Fibroblast of villous mesenchyme (primary cell): ENCODE data around the gene RBBP8NL. TPM values are rescaled to one million over a fixed set of nuclear protein-coding genes. Genes with fewer than 3 reads are reported as not detected.
A peak's percentile ranks its signal among the peaks of the same experiment; 100 is the strongest.

Experiments
- DNase-seq: peaks from one replicate; pipeline ENCODE4 v3.0.0-alpha.2; 2010; ENCODE audit warnings: low read depth
- H3K4me3 ChIP-seq: 2 replicates; pipeline ENCODE4 v1.5.1; 2011; ENCODE audit warnings: low read depth, mild to moderate bottlenecking, low read length
- total RNA-seq: library from RNA; depleted of rRNA; stranded (reverse); fragments of >200 nt; gene quantifications from 2 replicates; pipeline ENCODE4 v1.2.3, GENCODE V29; 2012
- TF ChIP-seq, protein P1 (sequence below): IDR thresholded peaks from 2 replicates; pipeline ENCODE4 v1.5.1; 2012; ENCODE audit warnings: low read depth, mild to moderate bottlenecking, low read length; ENCODE audit not compliant: insufficient read depth

RBBP8NL gene
- total RNA-seq, 1 donor, result not detected

DNA sequence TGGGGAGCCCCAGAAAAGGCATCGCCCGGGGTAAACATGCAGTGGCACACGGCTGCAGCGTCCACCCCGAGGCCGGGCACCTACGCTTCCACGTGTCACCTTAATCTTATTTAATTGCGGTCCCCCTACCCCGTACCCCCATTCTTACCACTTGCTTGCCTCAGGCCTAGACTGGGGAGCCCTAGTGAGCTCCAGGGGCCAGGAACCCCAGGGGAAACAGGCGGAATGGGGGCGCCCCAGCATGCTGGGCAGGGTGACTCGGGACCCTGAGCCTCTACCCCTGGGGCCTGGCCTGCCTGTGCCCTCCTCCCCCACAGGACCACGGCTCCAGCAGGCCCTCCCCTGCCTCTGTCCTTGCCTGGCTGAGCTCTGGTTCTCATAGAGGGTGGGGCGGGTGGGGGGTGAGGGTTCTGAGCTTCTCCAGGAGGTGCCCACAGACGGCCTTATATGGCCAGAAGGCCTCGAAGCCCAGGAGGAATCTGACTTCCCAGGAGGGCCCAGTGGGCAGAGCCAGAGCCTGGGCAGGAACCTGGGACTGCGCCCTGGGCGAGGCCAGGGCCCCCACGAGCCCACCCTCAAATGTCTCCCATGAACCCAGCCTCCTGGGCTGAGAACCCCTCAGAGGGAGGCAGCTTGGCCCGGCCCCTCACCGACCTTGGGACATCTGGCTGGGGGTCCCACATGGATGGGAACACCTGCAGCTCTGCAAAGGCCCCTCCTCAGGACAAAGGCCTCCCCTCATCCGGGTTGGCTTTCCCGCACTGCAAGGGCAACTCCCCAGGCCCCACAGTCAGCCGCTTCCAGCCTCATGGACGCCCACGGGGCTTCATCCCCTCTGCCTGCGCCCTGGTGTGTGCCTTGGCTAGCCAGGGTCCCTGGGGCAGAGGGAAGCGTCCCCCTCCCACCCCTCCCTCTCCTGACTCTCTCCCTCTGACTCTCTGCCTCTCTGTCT, 55.0 kb downstream of the RBBP8NL start:
- TF ChIP-seq, protein P1, sequence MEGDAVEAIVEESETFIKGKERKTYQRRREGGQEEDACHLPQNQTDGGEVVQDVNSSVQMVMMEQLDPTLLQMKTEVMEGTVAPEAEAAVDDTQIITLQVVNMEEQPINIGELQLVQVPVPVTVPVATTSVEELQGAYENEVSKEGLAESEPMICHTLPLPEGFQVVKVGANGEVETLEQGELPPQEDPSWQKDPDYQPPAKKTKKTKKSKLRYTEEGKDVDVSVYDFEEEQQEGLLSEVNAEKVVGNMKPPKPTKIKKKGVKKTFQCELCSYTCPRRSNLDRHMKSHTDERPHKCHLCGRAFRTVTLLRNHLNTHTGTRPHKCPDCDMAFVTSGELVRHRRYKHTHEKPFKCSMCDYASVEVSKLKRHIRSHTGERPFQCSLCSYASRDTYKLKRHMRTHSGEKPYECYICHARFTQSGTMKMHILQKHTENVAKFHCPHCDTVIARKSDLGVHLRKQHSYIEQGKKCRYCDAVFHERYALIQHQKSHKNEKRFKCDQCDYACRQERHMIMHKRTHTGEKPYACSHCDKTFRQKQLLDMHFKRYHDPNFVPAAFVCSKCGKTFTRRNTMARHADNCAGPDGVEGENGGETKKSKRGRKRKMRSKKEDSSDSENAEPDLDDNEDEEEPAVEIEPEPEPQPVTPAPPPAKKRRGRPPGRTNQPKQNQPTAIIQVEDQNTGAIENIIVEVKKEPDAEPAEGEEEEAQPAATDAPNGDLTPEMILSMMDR, result no peak

DNA sequence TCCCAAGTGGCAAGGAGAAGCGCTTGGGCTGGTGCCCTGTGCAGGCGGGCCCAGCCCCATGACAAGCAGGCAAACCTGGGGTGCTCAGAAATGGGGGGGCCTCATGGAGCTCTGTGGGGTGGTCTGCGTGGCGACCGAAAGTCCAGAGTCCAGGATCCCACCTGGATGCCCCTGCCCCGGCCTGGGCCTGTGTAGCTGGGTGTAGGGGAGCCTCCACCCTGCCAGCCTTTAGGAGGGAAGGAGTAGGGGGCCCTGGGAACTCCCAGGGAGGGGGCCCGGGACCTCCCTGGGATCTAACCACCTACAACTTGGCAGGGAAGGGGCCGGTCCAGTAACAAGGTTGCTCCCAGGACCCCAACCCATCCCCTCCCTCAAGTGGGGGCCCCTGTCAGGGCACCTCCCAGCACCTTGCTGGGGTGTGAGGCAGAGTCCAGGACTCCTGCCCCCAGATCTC, 55.7 kb downstream of the RBBP8NL start:
- DNase-seq, result no peak
- no peak overlapping the region for H3K4me3 ChIP-seq
- TF ChIP-seq, protein P1, result no peak

More for the DNA sequence above, 55.0 kb downstream of the RBBP8NL start:
- no peak overlapping the region for H3K4me3 ChIP-seq
- no peak for DNase-seq

DNA sequence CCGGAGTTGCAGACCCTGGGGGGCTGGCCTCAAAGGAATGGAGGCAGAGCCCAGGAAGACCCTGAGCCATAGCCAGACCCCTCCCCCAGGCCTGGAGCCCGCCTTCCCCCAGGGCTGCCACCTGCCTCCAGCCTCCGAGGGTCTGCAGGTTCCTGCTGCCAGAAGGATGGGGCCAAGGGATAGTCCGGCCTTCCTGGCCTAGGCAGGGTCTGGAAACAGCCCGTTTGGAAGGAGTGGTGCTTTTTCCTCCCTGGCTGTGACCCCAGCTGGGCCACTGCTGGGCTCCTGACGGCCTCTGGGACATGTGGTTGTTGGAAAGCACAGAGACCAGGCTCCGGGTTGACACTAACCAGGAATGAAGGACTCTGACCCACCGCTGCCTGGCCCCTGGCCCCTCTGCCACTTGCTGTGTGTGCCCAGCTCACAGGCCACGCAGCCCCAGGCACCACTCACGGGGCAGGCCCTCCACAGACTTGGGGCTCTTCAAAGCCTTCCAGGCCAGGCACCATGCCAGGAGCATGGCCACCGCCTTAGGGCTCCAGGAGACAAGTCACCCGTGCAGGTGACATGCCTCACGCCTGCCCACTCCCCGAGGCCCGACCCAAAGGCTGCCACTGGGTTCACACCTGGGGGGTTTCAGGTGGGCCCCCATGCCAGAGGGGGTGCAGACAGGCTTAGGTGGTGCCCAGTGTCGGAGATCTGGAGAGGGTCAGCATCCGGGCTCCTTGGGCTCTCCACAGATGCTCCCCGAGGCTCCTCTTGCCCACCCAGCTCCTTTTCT, 56.3 kb downstream of the RBBP8NL start:
- H3K4me3 ChIP-seq, result no peak overlapping the region
- DNase-seq, result no peak
- TF ChIP-seq, protein P1, result no peak

DNA sequence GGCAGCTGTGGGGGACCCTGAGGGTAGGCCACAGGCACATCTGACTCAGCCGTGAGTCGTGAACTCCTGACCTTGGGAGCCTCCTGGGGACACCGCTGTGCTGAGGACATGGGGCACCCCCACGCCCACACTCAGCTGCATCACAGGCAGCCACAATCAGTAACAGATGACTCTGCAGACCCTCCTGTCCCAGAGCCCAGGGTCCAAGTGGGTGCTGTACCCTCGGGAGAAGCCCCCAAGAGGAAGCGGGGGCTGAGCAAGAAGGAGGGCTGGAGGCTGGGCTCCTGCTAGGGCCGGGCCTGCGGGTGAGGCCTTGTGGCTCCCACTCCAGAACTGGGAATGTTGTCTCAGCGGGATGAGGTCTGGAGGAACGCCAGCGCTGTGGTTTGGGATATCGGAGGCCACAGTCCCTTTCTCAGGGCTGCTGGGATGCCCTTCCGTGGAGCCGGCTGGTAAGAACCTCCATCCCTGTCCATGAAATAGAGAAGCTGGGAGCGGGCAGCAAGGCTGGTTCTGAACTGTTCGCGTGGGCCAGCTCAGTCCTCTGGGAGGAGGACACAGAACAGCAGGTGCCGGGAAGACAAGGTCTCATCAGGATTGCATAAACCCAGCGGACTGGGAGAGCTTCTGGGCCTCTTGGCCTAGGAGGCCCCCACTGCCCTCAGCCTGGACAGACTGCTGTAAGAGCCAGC, 57.1 kb downstream of the RBBP8NL start:
- peak; percentile 91 for DNase-seq
- H3K4me3 ChIP-seq, result no peak overlapping the region
- TF ChIP-seq, protein P1, result no peak

DNA sequence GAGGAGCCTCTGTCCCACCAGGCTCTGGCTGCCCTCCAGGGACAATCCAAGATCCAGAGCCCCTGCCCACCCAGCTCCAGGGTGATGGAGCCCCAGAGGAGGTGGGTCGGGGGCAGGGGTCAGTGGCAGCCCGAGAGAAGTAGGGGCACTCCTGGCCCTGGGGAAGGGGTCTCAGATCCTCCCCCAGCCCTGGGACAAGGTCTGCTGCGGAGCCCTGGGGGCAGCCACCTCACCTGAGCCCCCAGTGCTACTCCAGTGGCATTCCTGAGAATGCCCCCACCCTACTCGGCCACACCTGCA, 57.6 kb downstream of the RBBP8NL start:
- DNase-seq, result no peak
- TF ChIP-seq, protein P1, result no peak
- H3K4me3 ChIP-seq, result no peak overlapping the region

DNA sequence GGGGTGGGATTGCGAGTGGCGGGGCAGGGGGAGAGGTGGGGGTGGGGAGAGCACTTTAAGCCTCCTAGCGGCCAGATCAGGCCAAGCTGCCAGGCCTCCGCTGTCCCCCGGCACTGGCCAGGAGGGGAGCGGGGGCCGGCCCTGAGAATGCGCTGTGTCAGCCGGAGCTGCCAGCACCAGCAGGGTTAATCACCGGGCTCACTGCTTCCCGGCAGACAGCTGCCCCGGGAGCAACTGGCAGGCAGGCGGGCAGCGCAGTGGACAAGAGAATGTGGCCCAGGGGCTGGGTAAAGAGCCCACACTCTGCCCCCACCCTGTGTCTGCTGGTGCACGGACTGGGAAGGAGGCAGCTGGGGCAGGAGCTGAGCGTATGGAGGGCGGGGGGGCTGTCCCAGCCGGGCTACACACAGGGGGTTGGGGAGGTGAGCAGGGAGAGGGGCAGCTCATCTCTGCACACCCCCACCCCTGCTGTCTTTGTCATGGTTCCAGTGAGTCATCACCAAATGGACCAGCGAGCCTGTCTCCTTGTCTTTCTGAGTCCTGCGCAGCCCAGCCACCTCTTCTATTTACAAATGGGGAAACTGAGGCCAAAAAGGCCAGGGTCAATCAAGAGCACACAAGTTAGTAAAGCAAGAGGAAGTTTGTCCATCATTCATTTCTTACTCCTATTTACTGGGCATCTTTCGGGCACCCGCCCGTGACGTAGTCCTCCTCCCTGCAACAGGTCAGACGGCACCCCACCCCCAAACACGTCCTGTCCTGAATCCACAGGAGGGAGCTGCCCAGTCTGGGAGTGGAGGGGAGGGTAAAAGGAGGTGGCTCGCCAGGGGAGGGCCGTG, 58.1 kb downstream of the RBBP8NL start:
- peak overlapping the region; percentile 33 for H3K4me3 ChIP-seq
- DNase-seq, result peak; percentile 73
- TF ChIP-seq, protein P1, result peak; percentile 33
